ENCODE measurements around the gene ANKRD11. TPM values are rescaled to one million over a fixed set of nuclear protein-coding genes. Genes with fewer than 3 reads are reported as not detected.

The ANKRD11 gene
- total RNA-seq, 1 experiment from 2014 or later = 99.4 TPM

GRCh38 chr16:89365996-89366395 lies 124.4 kb downstream of the ANKRD11 start:
- CTCF ChIA-PET = no interaction called here
- no peaks in the 10 kb centered on the region for H3K36me3 ChIP-seq (ENCODE audit: control insufficient read depth, insufficient read depth, low read length)
- no peaks in the 10 kb centered on the region for H3K9me3 ChIP-seq (ENCODE audit: control insufficient read depth, insufficient read depth, low read depth, low read length)
- intact Hi-C loops (cut with micrococcal nuclease; ENCODE audit: unreplicated experiment) = no loop called here
- peak overlapping the region; percentile 69; the same call in 1 of the 2 replicates for H3K27ac ChIP-seq (ENCODE audit: low read length)
- no peak for DNase-seq (ENCODE audit: low read depth, low spot score)
- ATAC-seq = no peak
- no peak overlapping the region for H3K4me3 ChIP-seq (ENCODE audit: low read depth in 2 of 2, low read length in 2 of 2)
- H3K4me1 ChIP-seq (ENCODE audit: control insufficient read depth, insufficient read depth, low read length) = peaks cover 65% of the 10 kb centered on the region
- no peaks in the 10 kb centered on the region for H3K27me3 ChIP-seq (ENCODE audit: control insufficient read depth, insufficient read depth, low read length)
- POLR2A ChIA-PET = no interaction called here
- TF ChIP-seq, protein P1, sequence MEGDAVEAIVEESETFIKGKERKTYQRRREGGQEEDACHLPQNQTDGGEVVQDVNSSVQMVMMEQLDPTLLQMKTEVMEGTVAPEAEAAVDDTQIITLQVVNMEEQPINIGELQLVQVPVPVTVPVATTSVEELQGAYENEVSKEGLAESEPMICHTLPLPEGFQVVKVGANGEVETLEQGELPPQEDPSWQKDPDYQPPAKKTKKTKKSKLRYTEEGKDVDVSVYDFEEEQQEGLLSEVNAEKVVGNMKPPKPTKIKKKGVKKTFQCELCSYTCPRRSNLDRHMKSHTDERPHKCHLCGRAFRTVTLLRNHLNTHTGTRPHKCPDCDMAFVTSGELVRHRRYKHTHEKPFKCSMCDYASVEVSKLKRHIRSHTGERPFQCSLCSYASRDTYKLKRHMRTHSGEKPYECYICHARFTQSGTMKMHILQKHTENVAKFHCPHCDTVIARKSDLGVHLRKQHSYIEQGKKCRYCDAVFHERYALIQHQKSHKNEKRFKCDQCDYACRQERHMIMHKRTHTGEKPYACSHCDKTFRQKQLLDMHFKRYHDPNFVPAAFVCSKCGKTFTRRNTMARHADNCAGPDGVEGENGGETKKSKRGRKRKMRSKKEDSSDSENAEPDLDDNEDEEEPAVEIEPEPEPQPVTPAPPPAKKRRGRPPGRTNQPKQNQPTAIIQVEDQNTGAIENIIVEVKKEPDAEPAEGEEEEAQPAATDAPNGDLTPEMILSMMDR (IDR thresholded peaks at IDR 0.05) = no peak
- TF ChIP-seq TCF7L2 (IDR thresholded peaks at IDR 0.05; ENCODE audit: low read depth, low read length) = no peak
- no peak for TF ChIP-seq SIN3A (IDR thresholded peaks at IDR 0.05; ENCODE audit: borderline replicate concordance, insufficient read depth, low read depth, low read length)
- TF ChIP-seq, protein P2, sequence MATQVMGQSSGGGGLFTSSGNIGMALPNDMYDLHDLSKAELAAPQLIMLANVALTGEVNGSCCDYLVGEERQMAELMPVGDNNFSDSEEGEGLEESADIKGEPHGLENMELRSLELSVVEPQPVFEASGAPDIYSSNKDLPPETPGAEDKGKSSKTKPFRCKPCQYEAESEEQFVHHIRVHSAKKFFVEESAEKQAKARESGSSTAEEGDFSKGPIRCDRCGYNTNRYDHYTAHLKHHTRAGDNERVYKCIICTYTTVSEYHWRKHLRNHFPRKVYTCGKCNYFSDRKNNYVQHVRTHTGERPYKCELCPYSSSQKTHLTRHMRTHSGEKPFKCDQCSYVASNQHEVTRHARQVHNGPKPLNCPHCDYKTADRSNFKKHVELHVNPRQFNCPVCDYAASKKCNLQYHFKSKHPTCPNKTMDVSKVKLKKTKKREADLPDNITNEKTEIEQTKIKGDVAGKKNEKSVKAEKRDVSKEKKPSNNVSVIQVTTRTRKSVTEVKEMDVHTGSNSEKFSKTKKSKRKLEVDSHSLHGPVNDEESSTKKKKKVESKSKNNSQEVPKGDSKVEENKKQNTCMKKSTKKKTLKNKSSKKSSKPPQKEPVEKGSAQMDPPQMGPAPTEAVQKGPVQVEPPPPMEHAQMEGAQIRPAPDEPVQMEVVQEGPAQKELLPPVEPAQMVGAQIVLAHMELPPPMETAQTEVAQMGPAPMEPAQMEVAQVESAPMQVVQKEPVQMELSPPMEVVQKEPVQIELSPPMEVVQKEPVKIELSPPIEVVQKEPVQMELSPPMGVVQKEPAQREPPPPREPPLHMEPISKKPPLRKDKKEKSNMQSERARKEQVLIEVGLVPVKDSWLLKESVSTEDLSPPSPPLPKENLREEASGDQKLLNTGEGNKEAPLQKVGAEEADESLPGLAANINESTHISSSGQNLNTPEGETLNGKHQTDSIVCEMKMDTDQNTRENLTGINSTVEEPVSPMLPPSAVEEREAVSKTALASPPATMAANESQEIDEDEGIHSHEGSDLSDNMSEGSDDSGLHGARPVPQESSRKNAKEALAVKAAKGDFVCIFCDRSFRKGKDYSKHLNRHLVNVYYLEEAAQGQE (IDR thresholded peaks at IDR 0.05; ENCODE audit: insufficient read depth in 1 of 2, low read depth in 2 of 2, low read length in 1 of 2) = no peak
- TF ChIP-seq POLR2AphosphoS5 (IDR thresholded peaks at IDR 0.05; ENCODE audit: low read depth, low read length) = no peak
- in situ Hi-C loops (cut with HindIII; ENCODE audit: low pct_unique_long_range_greater_than_20kb, low sequenced_read_pairs) = no loop called here
- BruUV-seq (replicated peaks) = no TSS peak

GRCh38 chr16:89365044-89365467 lies 125.3 kb downstream of the ANKRD11 start:
- Histone ChIP-seq H3K27ac (ENCODE audit: low read length) (peak overlapping the region; percentile 69), H3K9me3 (ENCODE audit: control insufficient read depth, insufficient read depth, low read depth, low read length) (no peaks in the 10 kb centered on the region), H3K4me1 (ENCODE audit: control insufficient read depth, insufficient read depth, low read length) (peaks cover 69% of the 10 kb centered on the region), H3K4me3 (ENCODE audit: low read depth in 2 of 2, low read length in 2 of 2) (no peak overlapping the region), H3K27me3 (ENCODE audit: control insufficient read depth, insufficient read depth, low read length) (no peaks in the 10 kb centered on the region), H3K36me3 (ENCODE audit: control insufficient read depth, insufficient read depth, low read length) (no peaks in the 10 kb centered on the region; the same call in 1 of the 2 replicates)
- POLR2A ChIA-PET = no interaction called here
- TF ChIP-seq TCF7L2 (IDR thresholded peaks at IDR 0.05; ENCODE audit: low read depth, low read length) (no peak), SIN3A (IDR thresholded peaks at IDR 0.05; ENCODE audit: borderline replicate concordance, insufficient read depth, low read depth, low read length) (no peak), POLR2AphosphoS5 (IDR thresholded peaks at IDR 0.05; ENCODE audit: low read depth, low read length) (no peak)
- TF ChIP-seq, protein P1 (IDR thresholded peaks at IDR 0.05) = no peak
- TF ChIP-seq, protein P2 (IDR thresholded peaks at IDR 0.05; ENCODE audit: insufficient read depth in 1 of 2, low read depth in 2 of 2, low read length in 1 of 2) = no peak
- ATAC-seq (no peak), DNase-seq (ENCODE audit: low read depth, low spot score) (no peak)
- CTCF ChIA-PET = no interaction called here
- intact Hi-C loops (cut with micrococcal nuclease; ENCODE audit: unreplicated experiment) (no loop called here), in situ Hi-C loops (cut with HindIII; ENCODE audit: low pct_unique_long_range_greater_than_20kb, low sequenced_read_pairs) (no loop called here)
- BruUV-seq (replicated peaks) = no TSS peak

Measured in Panc1 (cell line).